ENCODE results near the gene TBX18.

TBX18 gene

GRCh38 chr6:84772428-84773132 is 8.2 kb upstream of the TBX18 start:
- DNase-seq = no peak

- DNase-seq = no peak
Observed at GRCh38 chr6:84771756-84772356, 7.5 kb upstream of the TBX18 start.

GRCh38 chr6:84771125-84771755 is 6.8 kb upstream of the TBX18 start:
- DNase-seq = no peak

GRCh38 chr6:84770521-84770920 is 6.1 kb upstream of the TBX18 start:
- DNase-seq = no peak

GRCh38 chr6:84769306-84769705 is 4.9 kb upstream of the TBX18 start:
- no peak for DNase-seq

GRCh38 chr6:84768442-84769174 is 4.2 kb upstream of the TBX18 start:
- DNase-seq = no peak

- no peak for DNase-seq
Observed at GRCh38 chr6:84767526-84768201, 3.3 kb upstream of the TBX18 start.

- DNase-seq = no peak
Observed at GRCh38 chr6:84766799-84767525, 2.6 kb upstream of the TBX18 start.

- no peak for DNase-seq
Observed at GRCh38 chr6:84766118-84766798, 1.9 kb upstream of the TBX18 start.

- no peak for DNase-seq
Observed at GRCh38 chr6:84763886-84764331, 489 bp downstream of the TBX18 start.

GRCh38 chr6:84763003-84763885 is 1.2 kb downstream of the TBX18 start:
- DNase-seq = no peak

- DNase-seq = no peak
Observed at GRCh38 chr6:84762220-84763002, 2.0 kb downstream of the TBX18 start.

- no peak for DNase-seq
Observed at GRCh38 chr6:84758486-84758885, 5.9 kb downstream of the TBX18 start.

GRCh38 chr6:84756877-84757276 is 7.5 kb downstream of the TBX18 start:
- DNase-seq = no peak

GRCh38 chr6:84756466-84756865 is 7.9 kb downstream of the TBX18 start:
- no peak for DNase-seq

- DNase-seq = no peak
Observed at GRCh38 chr6:84753173-84753572, 11.2 kb downstream of the TBX18 start.

- no peak for DNase-seq
Observed at GRCh38 chr6:84752118-84752850, 12.1 kb downstream of the TBX18 start.

- DNase-seq = no peak
Observed at GRCh38 chr6:84749181-84749580, 15.2 kb downstream of the TBX18 start.

- DNase-seq = no peak
Observed at GRCh38 chr6:84748376-84748775, 16.0 kb downstream of the TBX18 start.
